Measurements from ENCODE around the gene TM4SF5.

The TM4SF5 gene, protein sequence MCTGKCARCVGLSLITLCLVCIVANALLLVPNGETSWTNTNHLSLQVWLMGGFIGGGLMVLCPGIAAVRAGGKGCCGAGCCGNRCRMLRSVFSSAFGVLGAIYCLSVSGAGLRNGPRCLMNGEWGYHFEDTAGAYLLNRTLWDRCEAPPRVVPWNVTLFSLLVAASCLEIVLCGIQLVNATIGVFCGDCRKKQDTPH

DNA sequence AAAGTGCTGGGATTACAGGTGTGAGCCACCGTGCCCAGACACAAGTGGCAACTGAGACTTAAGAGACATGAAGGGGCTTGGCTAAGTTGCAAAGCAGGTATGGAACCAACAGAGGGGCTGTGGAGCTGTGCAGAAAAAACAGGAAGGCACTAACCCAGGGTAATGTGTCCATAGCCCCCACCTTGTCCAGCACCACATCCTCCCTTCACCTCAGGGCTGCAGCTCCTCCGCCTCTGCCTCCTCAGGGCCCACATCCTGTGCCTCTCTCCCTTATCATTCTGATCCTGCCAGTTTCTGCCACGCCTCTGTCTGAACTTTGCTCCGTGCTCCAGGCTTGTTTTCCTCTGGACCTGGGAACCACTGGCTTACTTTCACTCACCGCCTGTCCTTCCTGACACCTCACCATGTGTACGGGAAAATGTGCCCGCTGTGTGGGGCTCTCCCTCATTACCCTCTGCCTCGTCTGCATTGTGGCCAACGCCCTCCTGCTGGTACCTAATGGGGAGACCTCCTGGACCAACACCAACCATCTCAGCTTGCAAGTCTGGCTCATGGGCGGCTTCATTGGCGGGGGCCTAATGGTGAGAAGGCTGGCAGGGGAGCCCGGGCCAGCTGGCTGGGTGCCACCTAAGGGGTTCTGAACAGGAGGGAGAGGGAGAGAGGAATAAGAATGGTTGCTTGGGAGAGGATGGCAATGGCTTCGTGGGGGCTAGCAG is at the start of gene TM4SF5:
Gene TM4SF5, plus strand, starts transcription at position 368 of the 716 bp plus-strand sequence. Its CDS starts 37 bp downstream, at position 405.
- TF ChIP-seq CTCF (conservative IDR thresholded peaks at IDR 0.05; ENCODE audit: control insufficient read depth, insufficient read depth, low read depth, low read length) = no peak
- no peak within 1 kb of the TSS for H3K4me3 ChIP-seq (ENCODE audit: control insufficient read depth, low read depth, low read length)
- no peak for DNase-seq (ENCODE audit: low read depth)

DNA sequence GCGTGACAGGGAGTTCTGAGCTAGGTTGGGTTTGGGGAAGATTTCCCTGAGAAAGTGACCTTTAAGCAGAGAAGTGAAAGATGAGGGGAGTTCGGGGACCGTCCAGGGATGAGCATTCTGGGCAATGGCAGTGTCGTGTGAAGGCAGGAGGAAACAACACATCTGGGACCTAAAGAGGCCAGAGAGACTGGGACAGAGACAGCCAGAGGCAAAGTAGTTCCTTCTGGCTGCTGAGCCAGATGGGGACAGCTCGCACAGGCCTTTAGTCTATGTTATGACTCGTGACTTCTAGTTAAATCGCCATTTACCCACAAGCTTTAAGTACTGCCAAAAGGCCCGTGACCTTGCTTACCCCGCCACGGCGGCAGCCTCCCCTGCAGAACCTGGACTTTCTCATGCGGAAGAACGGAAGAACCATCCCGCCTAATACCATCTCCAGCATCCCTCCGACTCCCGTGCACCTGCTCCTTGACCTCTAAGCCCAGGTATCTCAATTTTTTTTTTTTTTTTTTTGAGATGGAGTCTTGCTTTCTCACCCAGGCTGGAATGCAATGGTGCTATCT is 48.9 kb upstream of the TM4SF5 start:
- no peak for TF ChIP-seq CTCF (conservative IDR thresholded peaks at IDR 0.05; ENCODE audit: control insufficient read depth, insufficient read depth, low read depth, low read length)
- DNase-seq (ENCODE audit: low read depth) = no peak
- no peak overlapping the region for H3K4me3 ChIP-seq (ENCODE audit: control insufficient read depth, low read depth, low read length)

DNA sequence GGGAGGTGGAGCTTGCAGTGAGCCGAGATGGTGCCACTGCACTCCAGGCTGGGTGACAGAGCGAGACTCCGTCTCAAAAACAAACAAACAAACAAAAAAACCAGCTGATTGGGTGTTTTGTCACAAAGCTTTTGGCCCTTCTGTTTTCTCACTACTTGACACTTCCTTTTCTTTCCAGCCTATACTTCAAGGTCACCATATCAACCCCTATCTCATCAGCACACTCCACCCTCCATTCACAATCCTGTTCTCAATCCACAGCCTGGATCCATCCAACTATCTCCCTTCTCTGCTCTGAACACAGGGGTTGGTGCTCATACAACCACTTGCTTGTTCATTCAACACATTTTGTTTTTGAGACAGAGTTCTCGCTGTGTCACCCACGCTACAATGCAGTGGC is 47.0 kb upstream of the TM4SF5 start:
- no peak overlapping the region for H3K4me3 ChIP-seq (ENCODE audit: control insufficient read depth, low read depth, low read length)
- DNase-seq (ENCODE audit: low read depth) = no peak
- TF ChIP-seq CTCF (conservative IDR thresholded peaks at IDR 0.05; ENCODE audit: control insufficient read depth, insufficient read depth, low read depth, low read length) = no peak

GRCh38 chr17:4725646-4726310 is 45.9 kb upstream of the TM4SF5 start:
- TF ChIP-seq CTCF (conservative IDR thresholded peaks at IDR 0.05; ENCODE audit: control insufficient read depth, insufficient read depth, low read depth, low read length) = no peak
- DNase-seq (ENCODE audit: low read depth) = no peak
- no peak overlapping the region for H3K4me3 ChIP-seq (ENCODE audit: control insufficient read depth, low read depth, low read length)

DNA sequence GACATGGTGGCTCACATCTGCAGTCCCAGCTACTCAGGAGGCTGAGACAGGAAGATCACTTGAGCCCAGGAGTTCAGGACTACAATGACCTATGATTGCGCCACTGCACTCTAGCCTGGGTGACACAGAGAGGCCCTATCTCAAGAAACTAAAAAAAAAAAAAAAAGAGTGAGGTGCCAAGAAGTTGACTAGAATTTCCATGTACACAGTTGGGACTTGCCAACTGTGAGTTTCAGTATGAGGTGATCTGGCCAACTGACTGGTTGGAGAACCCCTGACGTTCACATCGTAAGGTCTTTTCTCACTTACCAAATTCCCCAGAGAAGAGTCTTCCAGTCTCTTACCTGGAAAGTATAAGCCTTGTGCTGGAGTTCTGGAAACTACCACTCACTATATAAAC is 43.6 kb upstream of the TM4SF5 start:
- DNase-seq (ENCODE audit: low read depth) = no peak
- no peak for TF ChIP-seq CTCF (conservative IDR thresholded peaks at IDR 0.05; ENCODE audit: control insufficient read depth, insufficient read depth, low read depth, low read length)
- H3K4me3 ChIP-seq (ENCODE audit: control insufficient read depth, low read depth, low read length) = no peak overlapping the region

GRCh38 chr17:4733073-4733531 is 38.6 kb upstream of the TM4SF5 start:
- no peak for DNase-seq (ENCODE audit: low read depth)
- TF ChIP-seq CTCF (conservative IDR thresholded peaks at IDR 0.05; ENCODE audit: control insufficient read depth, insufficient read depth, low read depth, low read length) = no peak
- no peak overlapping the region for H3K4me3 ChIP-seq (ENCODE audit: control insufficient read depth, low read depth, low read length)

All from fibroblast of mammary gland (primary cell).